Neural progenitor cell (in vitro differentiated cells): ENCODE data around the gene MYOM1. TPM values are rescaled to one million over a fixed set of nuclear protein-coding genes. Genes with fewer than 3 reads are reported as not detected.
A peak's percentile ranks its signal among the peaks of the same experiment; 100 is the strongest.

Experiments
- DNase-seq: peaks from one replicate; pipeline ENCODE4 v3.0.0-alpha.2; 2016; ENCODE audit warnings: low spot score
- H2AFZ ChIP-seq: fragments of 200-600 bp; sonication (generic); replicated peaks from 2 replicates; pipeline ENCODE4 v1.6.1; 2016; ENCODE audit warnings: antibody characterized with exemption
- H3F3A ChIP-seq: fragments of 200-600 bp; sonication (generic); 2 replicates; pipeline ENCODE4 v1.6.1; 2016; ENCODE audit warnings: antibody characterized with exemption, low read depth
- H3K27ac ChIP-seq: fragments of 200-600 bp; sonication (generic); 2 replicates; pipeline ENCODE4 v1.5.1; 2016; ENCODE audit warnings: mild to moderate bottlenecking
- H3K27me3 ChIP-seq: fragments of 200-600 bp; sonication (generic); 2 replicates; pipeline ENCODE4 v1.6.1; 2016; ENCODE audit warnings: mild to moderate bottlenecking, moderate library complexity
- H3K36me3 ChIP-seq: fragments of 200-600 bp; sonication (generic); 2 replicates; pipeline ENCODE4 v1.5.1; 2016
- H3K4me1 ChIP-seq: fragments of 200-600 bp; sonication (generic); 2 replicates; pipeline ENCODE4 v1.6.1; 2016; ENCODE audit warnings: mixed run types
- H3K4me2 ChIP-seq: fragments of 200-600 bp; sonication (generic); 2 replicates; pipeline ENCODE4 v1.6.1; 2016
- H3K4me3 ChIP-seq: fragments of 200-600 bp; sonication (generic); 2 replicates; pipeline ENCODE4 v1.5.1; 2016
- H3K79me2 ChIP-seq: fragments of 200-600 bp; sonication (generic); 2 replicates; pipeline ENCODE4 v1.6.1; 2016; ENCODE audit warnings: low read depth
- H3K9ac ChIP-seq: fragments of 200-600 bp; sonication (generic); 2 replicates; pipeline ENCODE4 v1.6.1; 2016
- H3K9me3 ChIP-seq: fragments of 200-600 bp; sonication (generic); 2 replicates; pipeline ENCODE4 v1.5.1; 2016; ENCODE audit warnings: low read depth
- H4K20me1 ChIP-seq: fragments of 200-600 bp; sonication (generic); 2 replicates; pipeline ENCODE4 v1.6.1; 2016; ENCODE audit warnings: low read depth
- H3K27ac Mint-ChIP-seq: 3 replicates; pipeline ENCODE4 v1.8.0; 2021; ENCODE audit warnings: mixed read lengths
- H3K27me3 Mint-ChIP-seq: 2 replicates; pipeline ENCODE4 v1.8.0; 2022; ENCODE audit warnings: low read depth, mild to moderate bottlenecking, inconsistent platforms, moderate library complexity, mixed read lengths; ENCODE audit not compliant: insufficient read depth
- H3K36me3 Mint-ChIP-seq: 3 replicates; pipeline ENCODE4 v1.8.0; 2021; ENCODE audit warnings: mixed read lengths
- H3K4me1 Mint-ChIP-seq: 3 replicates; pipeline ENCODE4 v1.8.0; 2021; ENCODE audit warnings: mixed read lengths
- H3K4me3 Mint-ChIP-seq: 3 replicates; pipeline ENCODE4 v1.8.0; 2021; ENCODE audit warnings: mild to moderate bottlenecking, moderate library complexity, mixed read lengths
- H3K9me3 Mint-ChIP-seq: 3 replicates; pipeline ENCODE4 v1.8.0; 2020; ENCODE audit warnings: mixed read lengths
- EZH2 ChIP-seq: fragments of 200-600 bp; sonication (generic); IDR thresholded peaks from 2 replicates; pipeline ENCODE4 v1.6.1; 2017; ENCODE audit warnings: antibody characterized with exemption, mild to moderate bottlenecking, moderate library complexity
- EZH2phosphoT487 ChIP-seq: fragments of 200-600 bp; sonication (generic); IDR thresholded peaks from 2 replicates; pipeline ENCODE4 v1.6.1; 2017; ENCODE audit warnings: antibody characterized with exemption
- total RNA-seq: library from RNA; depleted of rRNA; stranded (reverse); fragments of >200 nt; gene quantifications from 2 replicates; pipeline ENCODE4 v1.2.3, GENCODE V29; 2015; ENCODE audit warnings: low replicate concordance
- TF ChIP-seq, protein P1 (sequence below): fragments of 200-600 bp; sonication (generic); IDR thresholded peaks from 2 replicates; pipeline ENCODE4 v1.5.1; 2017; ENCODE audit warnings: antibody characterized with exemption, mild to moderate bottlenecking

Gene MYOM1
- total RNA-seq, 1 donor from 2014 or later, result 0.45 TPM

DNA sequence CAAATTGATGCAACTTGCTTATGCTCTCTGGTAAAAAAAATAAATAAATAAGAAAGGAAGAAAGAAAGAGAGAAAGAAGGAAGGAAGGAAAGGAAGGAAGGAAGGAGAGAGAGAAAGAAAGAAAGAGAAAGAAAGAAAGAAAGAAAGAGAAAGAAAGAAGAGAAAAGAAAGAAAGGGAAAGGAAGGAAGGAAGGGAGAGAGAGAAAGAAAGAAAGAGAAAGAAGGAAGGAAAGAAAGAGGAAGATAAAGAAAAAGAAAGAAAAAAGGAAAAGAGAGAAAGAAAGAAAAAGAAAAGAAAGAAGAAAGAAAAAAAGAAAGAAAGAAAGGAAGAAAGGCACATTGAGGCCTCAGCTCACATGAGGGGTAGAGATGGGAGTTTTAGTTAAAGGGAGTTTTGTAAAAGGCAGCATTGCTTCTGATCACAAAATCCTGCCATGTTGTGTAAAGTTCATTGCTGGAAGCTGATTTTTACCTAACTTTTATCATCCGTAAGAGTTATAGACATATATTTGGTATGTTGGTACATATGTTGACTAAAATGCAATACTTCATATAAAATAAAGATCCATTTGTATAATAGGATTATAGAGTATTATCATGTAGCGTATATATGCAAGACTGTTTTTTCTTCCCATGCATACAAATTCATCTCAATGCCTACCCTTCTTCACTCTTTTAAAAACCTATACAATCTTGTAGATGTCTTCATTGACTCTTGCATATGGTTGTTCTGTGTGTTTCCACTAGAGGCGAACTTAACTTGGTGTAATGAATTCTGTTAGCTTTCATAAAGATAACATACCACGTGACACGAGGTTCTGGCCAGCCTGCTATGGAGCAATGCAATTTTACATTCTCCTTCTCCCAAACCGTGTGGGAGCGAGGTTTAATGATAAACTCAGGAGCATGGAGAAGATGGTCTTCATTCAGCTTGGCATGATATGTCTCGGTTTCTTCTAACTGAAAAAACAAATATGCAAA is 32.8 kb downstream of the MYOM1 start:
- Histone ChIP-seq H2AFZ (no peak overlapping the region), H3K36me3 (no peaks in the 10 kb centered on the region), H3K79me2 (no peaks in the 10 kb centered on the region), H3K4me3 (no peak overlapping the region), H3K27ac (no peak overlapping the region), H4K20me1 (no peaks in the 10 kb centered on the region), H3K9me3 (no peaks in the 10 kb centered on the region), H3K27me3 (no peaks in the 10 kb centered on the region), H3K9ac (no peak overlapping the region), H3F3A (no peaks in the 10 kb centered on the region), H3K4me1 (peaks cover 6% of the 10 kb centered on the region), H3K4me2 (no peak overlapping the region)
- Mint-ChIP-seq H3K27me3 (peaks cover 2% of the 10 kb centered on the region), H3K9me3 (no peaks in the 10 kb centered on the region), H3K4me3 (no peak overlapping the region), H3K36me3 (no peaks in the 10 kb centered on the region), H3K27ac (no peak overlapping the region), H3K4me1 (peaks cover 9% of the 10 kb centered on the region)
- TF ChIP-seq EZH2phosphoT487 (no peak), EZH2 (no peak)
- TF ChIP-seq, protein P1, sequence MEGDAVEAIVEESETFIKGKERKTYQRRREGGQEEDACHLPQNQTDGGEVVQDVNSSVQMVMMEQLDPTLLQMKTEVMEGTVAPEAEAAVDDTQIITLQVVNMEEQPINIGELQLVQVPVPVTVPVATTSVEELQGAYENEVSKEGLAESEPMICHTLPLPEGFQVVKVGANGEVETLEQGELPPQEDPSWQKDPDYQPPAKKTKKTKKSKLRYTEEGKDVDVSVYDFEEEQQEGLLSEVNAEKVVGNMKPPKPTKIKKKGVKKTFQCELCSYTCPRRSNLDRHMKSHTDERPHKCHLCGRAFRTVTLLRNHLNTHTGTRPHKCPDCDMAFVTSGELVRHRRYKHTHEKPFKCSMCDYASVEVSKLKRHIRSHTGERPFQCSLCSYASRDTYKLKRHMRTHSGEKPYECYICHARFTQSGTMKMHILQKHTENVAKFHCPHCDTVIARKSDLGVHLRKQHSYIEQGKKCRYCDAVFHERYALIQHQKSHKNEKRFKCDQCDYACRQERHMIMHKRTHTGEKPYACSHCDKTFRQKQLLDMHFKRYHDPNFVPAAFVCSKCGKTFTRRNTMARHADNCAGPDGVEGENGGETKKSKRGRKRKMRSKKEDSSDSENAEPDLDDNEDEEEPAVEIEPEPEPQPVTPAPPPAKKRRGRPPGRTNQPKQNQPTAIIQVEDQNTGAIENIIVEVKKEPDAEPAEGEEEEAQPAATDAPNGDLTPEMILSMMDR, result no peak
- no peak for DNase-seq

DNA sequence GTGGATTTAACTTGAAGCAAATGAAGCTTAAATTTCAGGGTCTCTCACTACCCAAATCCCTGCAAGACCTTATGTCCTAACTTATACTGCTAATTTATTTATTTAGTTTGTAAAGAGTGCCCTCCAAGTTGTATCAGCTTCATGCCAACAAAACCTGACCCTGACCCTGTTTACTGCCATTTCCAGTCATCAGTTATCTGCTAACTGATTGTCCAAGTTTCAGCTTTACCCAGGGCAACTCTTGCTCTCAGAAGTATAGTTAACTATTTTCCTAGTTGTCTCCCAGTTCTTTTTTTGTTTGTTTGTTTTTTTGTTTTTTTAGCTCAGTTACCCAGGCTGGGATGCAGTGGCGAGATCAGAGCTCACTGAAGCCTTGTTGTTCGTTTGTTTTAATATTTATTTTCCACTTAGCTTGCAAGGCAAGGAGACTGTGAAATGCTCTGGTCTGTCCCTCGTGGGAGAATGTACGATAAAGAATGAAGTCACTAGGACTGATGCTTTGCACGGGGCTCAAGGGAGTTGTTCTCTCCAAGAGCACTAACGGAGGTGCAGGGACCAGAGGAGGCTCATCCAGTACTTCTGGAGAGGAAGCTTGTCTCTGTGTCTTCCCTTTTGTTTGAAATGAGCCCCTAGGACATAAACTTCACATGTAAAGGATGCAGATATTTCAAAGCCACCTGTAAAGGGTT is 35.3 kb downstream of the MYOM1 start:
- no peak overlapping the region for H3K4me3 Mint-ChIP-seq
- H2AFZ ChIP-seq, result peak overlapping the region; percentile 73
- peaks cover 19% of the 10 kb centered on the region for H3K4me1 Mint-ChIP-seq

GRCh38 chr18:3183103-3183717 is 36.6 kb downstream of the MYOM1 start:
- Histone ChIP-seq H4K20me1 (no peaks in the 10 kb centered on the region), H3K9me3 (no peaks in the 10 kb centered on the region), H3K36me3 (no peaks in the 10 kb centered on the region), H3K4me1 (peaks cover 26% of the 10 kb centered on the region), H3K79me2 (no peaks in the 10 kb centered on the region), H3K4me3 (no peak overlapping the region), H3K27ac (no peak overlapping the region), H3K4me2 (no peak overlapping the region), H3F3A (peaks cover 14% of the 10 kb centered on the region), H3K9ac (no peak overlapping the region), H2AFZ (no peak overlapping the region), H3K27me3 (no peaks in the 10 kb centered on the region)
- H3K9me3 Mint-ChIP-seq, result no peaks in the 10 kb centered on the region
- H3K27me3 Mint-ChIP-seq, result peaks cover 4% of the 10 kb centered on the region
- TF ChIP-seq, protein P1, result no peak
- TF ChIP-seq EZH2phosphoT487, result no peak
- TF ChIP-seq EZH2, result no peak
- no peak for DNase-seq
- no peak overlapping the region for H3K27ac Mint-ChIP-seq
- H3K36me3 Mint-ChIP-seq, result no peaks in the 10 kb centered on the region
- peaks cover 20% of the 10 kb centered on the region for H3K4me1 Mint-ChIP-seq
- no peak overlapping the region for H3K4me3 Mint-ChIP-seq

More for the DNA sequence above, 35.3 kb downstream of the MYOM1 start:
- H3K4me2 ChIP-seq, result no peak overlapping the region
- no peaks in the 10 kb centered on the region for H3K36me3 Mint-ChIP-seq
- H3K27me3 ChIP-seq, result no peaks in the 10 kb centered on the region
- peaks cover 5% of the 10 kb centered on the region for H3K27me3 Mint-ChIP-seq
- H3K36me3 ChIP-seq, result no peaks in the 10 kb centered on the region
- TF ChIP-seq EZH2 (no peak), EZH2phosphoT487 (no peak)
- TF ChIP-seq, protein P1, result no peak
- no peaks in the 10 kb centered on the region for H3K9me3 ChIP-seq
- no peaks in the 10 kb centered on the region for H3K79me2 ChIP-seq
- no peak overlapping the region for H3K9ac ChIP-seq
- H3F3A ChIP-seq, result peaks cover 14% of the 10 kb centered on the region
- no peak overlapping the region for H3K4me3 ChIP-seq
- no peaks in the 10 kb centered on the region for H3K9me3 Mint-ChIP-seq
- DNase-seq, result no peak
- H3K4me1 ChIP-seq, result peaks cover 20% of the 10 kb centered on the region
- H4K20me1 ChIP-seq, result no peaks in the 10 kb centered on the region
- no peak overlapping the region for H3K27ac Mint-ChIP-seq
- no peak overlapping the region for H3K27ac ChIP-seq
